Activated CD4-positive, alpha-beta T cell treated with anti-CD3 and anti-CD28 coated beads, Interleukin-2, amount 50 U/mL, for 1 hour (primary cell): ENCODE measurements around the gene SLC6A4.
"Not testable (repeated sequence)": the region's sequence is repeated elsewhere in the genome, so short reads cannot be mapped to it uniquely, and the experiment has no call there.

ENCODE experiments used
- DNase-seq: peaks from one replicate; pipeline ENCODE4 v3.0.0-alpha.2; 2020

SLC6A4 gene

GRCh38 chr17:30238387-30239088 is 3.0 kb upstream of the SLC6A4 start:
- no peak for DNase-seq

GRCh38 chr17:30238003-30238344 is 2.5 kb upstream of the SLC6A4 start:
- no peak for DNase-seq

- DNase-seq: no peak
Measured at GRCh38 chr17:30237296-30238002, 2.0 kb upstream of the SLC6A4 start.

GRCh38 chr17:30236766-30237165 is 1.3 kb upstream of the SLC6A4 start:
- no peak for DNase-seq

GRCh38 chr17:30236297-30236624 is 764 bp upstream of the SLC6A4 start:
- no peak for DNase-seq

- no peak for DNase-seq
Measured at GRCh38 chr17:30234964-30235363, 533 bp downstream of the SLC6A4 start.

- no peak for DNase-seq
Measured at GRCh38 chr17:30234296-30234695, 1.2 kb downstream of the SLC6A4 start.

- no peak for DNase-seq
Measured at GRCh38 chr17:30232824-30233427, 2.6 kb downstream of the SLC6A4 start.

GRCh38 chr17:30232015-30232823 is 3.3 kb downstream of the SLC6A4 start:
- no peak for DNase-seq

- DNase-seq: no peak
Measured at GRCh38 chr17:30230596-30231125, 4.8 kb downstream of the SLC6A4 start.

GRCh38 chr17:30230009-30230408 is 5.5 kb downstream of the SLC6A4 start:
- not testable (repeated sequence) for DNase-seq

GRCh38 chr17:30229012-30229411 is 6.5 kb downstream of the SLC6A4 start:
- DNase-seq: no peak

GRCh38 chr17:30228011-30228410 is 7.5 kb downstream of the SLC6A4 start:
- DNase-seq: no peak

- no peak for DNase-seq
Measured at GRCh38 chr17:30226878-30227277, 8.6 kb downstream of the SLC6A4 start.

- DNase-seq: no peak
Measured at GRCh38 chr17:30225919-30226553, 9.5 kb downstream of the SLC6A4 start.

- no peak for DNase-seq
Measured at GRCh38 chr17:30225112-30225511, 10.4 kb downstream of the SLC6A4 start.

- no peak for DNase-seq
Measured at GRCh38 chr17:30224419-30224960, 11.0 kb downstream of the SLC6A4 start.

- no peak for DNase-seq
Measured at GRCh38 chr17:30222721-30223175, 12.7 kb downstream of the SLC6A4 start.

GRCh38 chr17:30222251-30222650 is 13.2 kb downstream of the SLC6A4 start:
- no peak for DNase-seq

GRCh38 chr17:30221346-30221745 is 14.2 kb downstream of the SLC6A4 start:
- no peak for DNase-seq

GRCh38 chr17:30220414-30220813 is 15.1 kb downstream of the SLC6A4 start:
- DNase-seq: no peak

GRCh38 chr17:30219833-30220232 is 15.7 kb downstream of the SLC6A4 start:
- DNase-seq: no peak
